WTC11 (cell line): ENCODE data around the gene SPINDOC.

Experiments
- ATF3 ChIP-seq: sonication (generic); formaldehyde crosslinking; conservative IDR thresholded peaks from 2 replicates; pipeline ENCODE4 v1.8.1; 2022; ENCODE audit warnings: mild to moderate bottlenecking, missing genetic modification reagents
- IRF1 ChIP-seq: sonication (generic); formaldehyde crosslinking; IDR thresholded peaks from 2 replicates; pipeline ENCODE4 v1.8.0; 2023; ENCODE audit warnings: missing genetic modification reagents
- NR2C2 ChIP-seq: sonication (generic); formaldehyde crosslinking; IDR thresholded peaks from 2 replicates; pipeline ENCODE4 v1.8.0; 2022; ENCODE audit warnings: mild to moderate bottlenecking, missing genetic modification reagents
- TF ChIP-seq, protein P1 (sequence below): fragments of 200-600 bp; IDR thresholded peaks from 2 replicates; pipeline ENCODE4 v1.8.0; 2022; ENCODE audit warnings: antibody characterized with exemption

- no peak for TF ChIP-seq ATF3 (CRISPR knock-in tag)
- no peak for TF ChIP-seq IRF1 (CRISPR knock-in tag)
- no peak for TF ChIP-seq NR2C2 (CRISPR knock-in tag)
- TF ChIP-seq, protein P1, sequence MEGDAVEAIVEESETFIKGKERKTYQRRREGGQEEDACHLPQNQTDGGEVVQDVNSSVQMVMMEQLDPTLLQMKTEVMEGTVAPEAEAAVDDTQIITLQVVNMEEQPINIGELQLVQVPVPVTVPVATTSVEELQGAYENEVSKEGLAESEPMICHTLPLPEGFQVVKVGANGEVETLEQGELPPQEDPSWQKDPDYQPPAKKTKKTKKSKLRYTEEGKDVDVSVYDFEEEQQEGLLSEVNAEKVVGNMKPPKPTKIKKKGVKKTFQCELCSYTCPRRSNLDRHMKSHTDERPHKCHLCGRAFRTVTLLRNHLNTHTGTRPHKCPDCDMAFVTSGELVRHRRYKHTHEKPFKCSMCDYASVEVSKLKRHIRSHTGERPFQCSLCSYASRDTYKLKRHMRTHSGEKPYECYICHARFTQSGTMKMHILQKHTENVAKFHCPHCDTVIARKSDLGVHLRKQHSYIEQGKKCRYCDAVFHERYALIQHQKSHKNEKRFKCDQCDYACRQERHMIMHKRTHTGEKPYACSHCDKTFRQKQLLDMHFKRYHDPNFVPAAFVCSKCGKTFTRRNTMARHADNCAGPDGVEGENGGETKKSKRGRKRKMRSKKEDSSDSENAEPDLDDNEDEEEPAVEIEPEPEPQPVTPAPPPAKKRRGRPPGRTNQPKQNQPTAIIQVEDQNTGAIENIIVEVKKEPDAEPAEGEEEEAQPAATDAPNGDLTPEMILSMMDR = no peak
These were observed 61.3 kb downstream of the SPINDOC start for GRCh38 chr11:63874511-63874910.
